Fibroblast of lung (primary cell): ENCODE measurements around the gene CDCA7. TPM values are rescaled to one million over a fixed set of nuclear protein-coding genes. Genes with fewer than 3 reads are reported as not detected.
"Not testable (repeated sequence)": the region's sequence is repeated elsewhere in the genome, so short reads cannot be mapped to it uniquely, and the experiment has no call there.

Experiments
- DNase-seq, 2 donors: peaks; one replicate each; pipeline versions ENCODE4 v3.0.0 to v3.0.0-alpha.2; 2010; ENCODE audit warnings: low read depth in 2 of 2
- H2AFZ ChIP-seq: 2 replicates; pipeline ENCODE4 v1.5.1; 2012; ENCODE audit warnings: low read length, control low read depth, inconsistent platforms
- H3K27ac ChIP-seq: 2 replicates; pipeline ENCODE4 v1.5.1; 2011; ENCODE audit warnings: low read length, control low read depth; ENCODE audit not compliant: insufficient read depth
- H3K27me3 ChIP-seq: 2 replicates; pipeline ENCODE4 v1.5.1; 2011; ENCODE audit warnings: mild to moderate bottlenecking, low read length; ENCODE audit not compliant: control insufficient read depth, insufficient read depth
- H3K36me3 ChIP-seq: 2 replicates; pipeline ENCODE4 v1.5.1; 2011; ENCODE audit warnings: low read length; ENCODE audit not compliant: control insufficient read depth, insufficient read depth
- H3K4me1 ChIP-seq: 2 replicates; pipeline ENCODE4 v1.5.1; 2011; ENCODE audit warnings: low read length; ENCODE audit not compliant: control insufficient read depth, insufficient read depth; ENCODE audit errors: extremely low read depth
- H3K4me2 ChIP-seq: 2 replicates; pipeline ENCODE4 v1.5.1; 2011; ENCODE audit warnings: low read length, control low read depth; ENCODE audit not compliant: insufficient read depth; ENCODE audit errors: extremely low read depth
- H3K4me3 ChIP-seq, 4 experiments: fragments of 200-600 bp in 1 of 4; sonication (generic) in 1 of 4; replicated peaks in 1 of 4; 2 replicates each; pipeline ENCODE4 v1.5.1; 2011 to 2016; ENCODE audit warnings: low read length in 4 of 4, low read depth in 3 of 4, mild to moderate bottlenecking in 3 of 4, control low read depth in 2 of 4, inconsistent platforms in 1 of 4, mixed read lengths in 1 of 4; ENCODE audit not compliant: insufficient read depth in 1 of 4; ENCODE audit errors: control extremely low read depth in 1 of 4
- H3K79me2 ChIP-seq: 2 replicates; pipeline ENCODE4 v1.5.1; 2012; ENCODE audit warnings: mild to moderate bottlenecking, low read length, inconsistent platforms; ENCODE audit not compliant: control insufficient read depth, insufficient read depth
- H3K9ac ChIP-seq: 2 replicates; pipeline ENCODE4 v1.5.1; 2011; ENCODE audit warnings: mild to moderate bottlenecking, low read length, control low read depth; ENCODE audit not compliant: insufficient read depth
- H3K9me3 ChIP-seq: 2 replicates; pipeline ENCODE4 v1.5.1; 2012; ENCODE audit warnings: low read depth, low read length; ENCODE audit not compliant: control insufficient read depth, insufficient read depth
- H4K20me1 ChIP-seq: 2 replicates; pipeline ENCODE4 v1.5.1; 2011; ENCODE audit warnings: low read length; ENCODE audit not compliant: control insufficient read depth, insufficient read depth; ENCODE audit errors: extremely low read depth
- CTCF ChIP-seq, 2 donors: IDR thresholded peaks in 1 of 2; conservative IDR thresholded peaks in 1 of 2; 1 replicate in 1 of 2; 2 replicates in 1 of 2; pipeline ENCODE4 v1.5.1; 2011 to 2012; ENCODE audit warnings: low read length in 2 of 2, control low read depth in 1 of 2, inconsistent platforms in 1 of 2, low read depth in 1 of 2, mild to moderate bottlenecking in 1 of 2
- EZH2 ChIP-seq: IDR thresholded peaks from 2 replicates; pipeline ENCODE4 v1.5.1; 2012; ENCODE audit warnings: low read length, control low read depth, mild to moderate bottlenecking; ENCODE audit errors: missing control alignments
- polyA plus RNA-seq, 2 donors: library from polyadenylated mRNA; depleted of rRNA in 1 of 2; stranded (reverse) in 1 of 2; unstranded in 1 of 2; fragments of >200 nt; gene quantifications; 2 replicates each; pipeline ENCODE4 v1.2.1, GENCODE V29; 2011 to 2012; ENCODE audit warnings: missing spikeins in 1 of 2
- total RNA-seq: library from RNA; depleted of rRNA; stranded (reverse); fragments of >200 nt; gene quantifications from 2 replicates; pipeline ENCODE4 v1.2.1, GENCODE V29; 2014

The CDCA7 gene
- total and polyA plus RNA-seq, 2 donors (not counting 1 experiment from before 2014, with no cell fraction given): 1.3 to 10.3 TPM

DNA sequence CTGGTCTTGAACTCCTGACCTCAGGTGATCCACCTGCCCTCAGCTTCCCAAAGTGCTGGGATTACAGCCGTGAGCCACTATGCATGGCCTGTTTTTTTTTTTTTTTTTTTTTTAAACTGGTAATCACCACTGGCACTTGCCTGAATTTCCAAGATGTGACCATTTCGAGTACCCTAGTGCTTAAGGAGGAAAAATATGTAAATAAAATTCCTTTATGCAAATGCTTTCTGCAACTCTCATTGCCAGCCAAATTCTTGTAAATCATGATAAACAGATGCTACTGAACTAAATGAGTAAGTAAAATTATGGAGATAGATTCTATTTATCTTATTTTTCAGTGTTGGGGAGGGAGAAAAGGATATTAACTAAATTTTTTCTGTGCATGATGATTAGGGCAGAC is 18.6 kb downstream of the CDCA7 start:
- Histone ChIP-seq H3K4me3 (no peak overlapping the region), H2AFZ (no peak overlapping the region), H3K4me2 (no peak overlapping the region), H3K27me3 (no peaks in the 10 kb centered on the region), H3K36me3 (no peaks in the 10 kb centered on the region), H3K79me2 (no peaks in the 10 kb centered on the region), H3K4me1 (no peaks in the 10 kb centered on the region), H3K27ac (no peak overlapping the region), H3K9ac (no peak overlapping the region), H3K9me3 (no peaks in the 10 kb centered on the region), H4K20me1 (no peaks in the 10 kb centered on the region)
- DNase-seq: no peak
- TF ChIP-seq CTCF (conservative IDR thresholded peaks at IDR 0.05 in 1 of 2, IDR thresholded peaks at IDR 0.05 in 1 of 2; ENCODE audit: low read depth in 1 of 2, low read length in 2 of 2): no peak
- no peak for TF ChIP-seq EZH2

- Histone ChIP-seq H4K20me1 (no peaks in the 10 kb centered on the region), H3K4me2 (no peak overlapping the region), H3K27me3 (no peaks in the 10 kb centered on the region), H3K9me3 (no peaks in the 10 kb centered on the region), H3K4me3 (no peak overlapping the region), H3K79me2 (no peaks in the 10 kb centered on the region), H3K9ac (no peak overlapping the region), H3K4me1 (no peaks in the 10 kb centered on the region), H3K27ac (no peak overlapping the region), H2AFZ (no peak overlapping the region), H3K36me3 (no peaks in the 10 kb centered on the region)
- no peak for DNase-seq
- TF ChIP-seq EZH2: no peak
- no peak for TF ChIP-seq CTCF (conservative IDR thresholded peaks at IDR 0.05 in 1 of 2, IDR thresholded peaks at IDR 0.05 in 1 of 2; ENCODE audit: low read depth in 1 of 2, low read length in 2 of 2)
These were observed 20.0 kb downstream of the CDCA7 start for GRCh38 chr2:173374634-173375033.

DNA sequence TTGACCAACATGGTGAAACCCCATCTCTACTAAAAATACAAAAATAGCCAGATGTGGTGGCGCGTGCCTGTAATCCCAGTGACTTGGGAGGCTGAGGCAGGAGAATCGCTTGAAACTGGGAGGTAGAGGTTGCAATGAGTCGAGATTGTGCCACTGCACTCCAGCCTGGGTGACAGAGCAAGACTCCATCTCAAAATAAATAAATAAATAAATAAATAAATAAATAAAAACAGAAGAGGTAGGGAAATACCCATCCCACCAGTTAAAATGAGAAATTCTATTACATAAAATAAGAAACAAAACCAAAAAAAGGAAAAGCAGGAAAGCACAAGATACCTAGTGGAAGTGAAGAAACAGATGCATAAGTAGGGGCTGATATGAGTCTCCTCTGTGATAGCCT is 30.9 kb downstream of the CDCA7 start:
- not testable (repeated sequence) for H3K9me3 ChIP-seq, H3K9ac ChIP-seq, H3K36me3 ChIP-seq, H3K4me3 ChIP-seq, H3K27me3 ChIP-seq, H4K20me1 ChIP-seq, H3K79me2 ChIP-seq, H3K27ac ChIP-seq, DNase-seq, H3K4me2 ChIP-seq, H2AFZ ChIP-seq, H3K4me1 ChIP-seq
